ENCODE results near the gene SNAP23. TPM values are rescaled to one million over a fixed set of nuclear protein-coding genes. Genes with fewer than 3 reads are reported as not detected.

SNAP23 gene
- total RNA-seq, 4 donors from 2014 or later = 19.9 to 102 (median 70.7) TPM

DNA sequence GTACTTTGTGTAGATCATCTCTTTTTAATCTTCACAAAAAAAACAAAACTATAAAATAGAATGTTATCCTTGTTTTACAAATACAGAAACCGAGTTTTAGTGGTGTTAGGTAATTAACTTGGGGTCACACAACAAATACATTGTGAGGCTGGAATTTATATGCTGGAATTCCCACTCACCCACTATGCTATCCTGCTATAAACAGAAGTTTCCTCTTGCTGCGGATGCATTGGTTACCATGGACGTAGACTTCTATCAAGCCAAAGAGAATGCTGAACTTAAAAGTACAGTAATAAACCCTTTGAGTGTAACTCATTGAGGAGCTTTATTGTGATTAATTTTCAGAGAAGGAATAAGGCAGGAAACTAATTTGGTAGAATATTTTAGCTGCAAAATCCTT is 9.2 kb downstream of the SNAP23 start:
- no peak for DNase-seq
- Histone ChIP-seq H3K9me3 (no peaks in the 10 kb centered on the region), H3K4me3 (no peak overlapping the region), H3K4me1 (peaks cover 3 to 23% (median 19%) of the 10 kb centered on the region in 4 donors), H3K27ac (peak overlapping the region in 3 of 4 donors; percentile 13 to 41 (median 16)), H3K27me3 (no peaks in the 10 kb centered on the region), H3K36me3 (no peaks in the 10 kb centered on the region)
- intact Hi-C loops (cut with DNase I; ENCODE audit: low total_unique reads) = no loop called here
- 42 to 77% methylated on average over 3 of the region's 3 CpGs for WGBS, 2 donors (ENCODE audit: low coverage in 1 of 2)
- in situ Hi-C loops (cut with MboI; ENCODE audit: low pct_ligation_motif_present in 1 of 4, low pct_unique_long_range_greater_than_20kb in 1 of 4, low sequenced_read_pairs in 3 of 4) = no loop called here
- no peak for TF ChIP-seq POLR2A (IDR thresholded peaks at IDR 0.05)
- TF ChIP-seq POLR2AphosphoS5 (IDR thresholded peaks at IDR 0.05) = no peak
- no peak for TF ChIP-seq EP300 (IDR thresholded peaks at IDR 0.05; ENCODE audit: low read depth)
- TF ChIP-seq, protein P1, sequence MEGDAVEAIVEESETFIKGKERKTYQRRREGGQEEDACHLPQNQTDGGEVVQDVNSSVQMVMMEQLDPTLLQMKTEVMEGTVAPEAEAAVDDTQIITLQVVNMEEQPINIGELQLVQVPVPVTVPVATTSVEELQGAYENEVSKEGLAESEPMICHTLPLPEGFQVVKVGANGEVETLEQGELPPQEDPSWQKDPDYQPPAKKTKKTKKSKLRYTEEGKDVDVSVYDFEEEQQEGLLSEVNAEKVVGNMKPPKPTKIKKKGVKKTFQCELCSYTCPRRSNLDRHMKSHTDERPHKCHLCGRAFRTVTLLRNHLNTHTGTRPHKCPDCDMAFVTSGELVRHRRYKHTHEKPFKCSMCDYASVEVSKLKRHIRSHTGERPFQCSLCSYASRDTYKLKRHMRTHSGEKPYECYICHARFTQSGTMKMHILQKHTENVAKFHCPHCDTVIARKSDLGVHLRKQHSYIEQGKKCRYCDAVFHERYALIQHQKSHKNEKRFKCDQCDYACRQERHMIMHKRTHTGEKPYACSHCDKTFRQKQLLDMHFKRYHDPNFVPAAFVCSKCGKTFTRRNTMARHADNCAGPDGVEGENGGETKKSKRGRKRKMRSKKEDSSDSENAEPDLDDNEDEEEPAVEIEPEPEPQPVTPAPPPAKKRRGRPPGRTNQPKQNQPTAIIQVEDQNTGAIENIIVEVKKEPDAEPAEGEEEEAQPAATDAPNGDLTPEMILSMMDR (IDR thresholded peaks at IDR 0.05) = no peak

GRCh38 chr15:42507514-42507913 is 12.1 kb downstream of the SNAP23 start:
- in situ Hi-C loops (cut with MboI; ENCODE audit: low pct_ligation_motif_present in 1 of 4, low pct_unique_long_range_greater_than_20kb in 1 of 4, low sequenced_read_pairs in 3 of 4) (no loop called here), intact Hi-C loops (cut with DNase I; ENCODE audit: low total_unique reads) (no loop called here)
- Histone ChIP-seq H3K4me3 (no peak overlapping the region), H3K27me3 (no peaks in the 10 kb centered on the region), H3K9me3 (no peaks in the 10 kb centered on the region), H3K4me1 (peaks cover 0 to 12% (median 8%) of the 10 kb centered on the region in 4 donors), H3K27ac (peak overlapping the region in 1 of 4 donors; percentile 14), H3K36me3 (peaks cover 0 to 2% (median 0%) of the 10 kb centered on the region in 4 donors)
- TF ChIP-seq, protein P1 (IDR thresholded peaks at IDR 0.05) = no peak
- no peak for TF ChIP-seq POLR2AphosphoS5 (IDR thresholded peaks at IDR 0.05)
- no peak for TF ChIP-seq POLR2A (IDR thresholded peaks at IDR 0.05)
- no peak for TF ChIP-seq EP300 (IDR thresholded peaks at IDR 0.05; ENCODE audit: low read depth)
- WGBS, 2 donors (ENCODE audit: low coverage in 1 of 2) = 75 to 89% methylated on average over 3 to 4 of the region's 4 CpGs
- no peak for DNase-seq

DNA sequence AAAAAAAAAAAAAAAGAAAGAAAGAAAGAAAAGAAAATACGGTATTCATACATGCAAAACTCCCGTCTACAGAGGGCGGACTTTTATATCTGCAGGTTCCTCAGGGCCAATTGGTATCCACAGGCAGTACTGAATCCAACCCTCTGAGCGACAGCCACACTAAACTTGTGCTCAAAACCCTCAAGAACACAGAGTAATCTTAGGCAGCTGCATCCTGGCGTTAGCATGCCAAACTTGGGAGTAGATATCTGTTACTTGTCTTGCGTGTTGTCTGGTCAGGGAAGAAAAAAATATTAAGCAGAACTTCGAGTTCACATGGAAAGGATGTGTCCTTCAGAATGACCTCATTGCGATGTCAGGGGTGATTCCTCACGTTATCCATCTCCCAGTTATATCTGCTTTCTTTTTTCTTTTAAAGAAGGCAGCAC is 12.8 kb downstream of the SNAP23 start:
- no peaks in the 10 kb centered on the region for H3K27me3 ChIP-seq
- intact Hi-C loops (cut with DNase I; ENCODE audit: low total_unique reads) = no loop called here
- H3K4me1 ChIP-seq = peaks cover 0 to 12% (median 8%) of the 10 kb centered on the region in 4 donors

DNA sequence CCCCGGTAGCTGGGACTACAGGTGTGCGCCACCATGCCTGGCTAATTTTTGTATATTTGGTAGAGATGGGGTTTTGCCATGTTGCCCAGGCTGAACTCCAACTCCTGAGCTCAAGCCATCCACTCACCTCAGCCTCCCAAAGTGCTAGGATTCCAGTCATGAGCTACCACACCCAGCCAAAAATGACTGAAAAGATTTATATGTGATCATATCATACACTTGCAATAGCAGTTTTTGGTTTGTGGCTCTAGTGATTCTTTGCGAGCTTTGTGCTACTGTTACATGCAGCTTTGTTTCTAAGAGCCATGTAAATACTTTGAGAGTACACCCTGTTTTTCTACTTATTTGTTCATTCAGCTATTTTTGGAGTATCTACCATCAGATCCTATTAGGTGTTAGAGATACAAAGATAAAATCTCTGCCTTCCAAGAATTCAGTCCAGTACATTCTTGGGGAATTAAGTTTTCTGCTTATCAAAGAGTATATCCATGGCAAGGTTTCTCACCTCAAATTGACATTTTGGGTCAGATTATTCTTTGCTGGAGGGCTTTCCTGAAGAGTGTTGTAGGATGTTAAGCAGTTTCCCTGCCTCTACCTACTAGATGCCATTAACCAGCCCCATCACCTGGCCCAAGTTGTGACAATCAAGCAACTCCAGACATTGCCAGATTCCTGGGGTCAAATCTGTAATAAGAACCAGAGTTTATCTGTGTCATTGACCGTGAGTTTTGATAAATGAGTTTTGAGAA is 15.0 kb downstream of the SNAP23 start:
- H3K36me3 ChIP-seq = peaks cover 0 to 29% (median 0%) of the 10 kb centered on the region in 4 donors
- no peak for DNase-seq
- TF ChIP-seq, protein P1 (IDR thresholded peaks at IDR 0.05) = no peak
- TF ChIP-seq POLR2A (IDR thresholded peaks at IDR 0.05) (no peak), EP300 (IDR thresholded peaks at IDR 0.05; ENCODE audit: low read depth) (no peak), POLR2AphosphoS5 (IDR thresholded peaks at IDR 0.05) (no peak)
- intact Hi-C loops (cut with DNase I; ENCODE audit: low total_unique reads) = no loop called here
- 85 to 98% methylated on average over 3 to 4 of the region's 4 CpGs for WGBS, 2 donors (ENCODE audit: low coverage in 1 of 2)
- H3K4me3 ChIP-seq = no peak overlapping the region
- no peaks in the 10 kb centered on the region for H3K27me3 ChIP-seq
- H3K27ac ChIP-seq = no peak overlapping the region
- in situ Hi-C loops (cut with MboI; ENCODE audit: low pct_ligation_motif_present in 1 of 4, low pct_unique_long_range_greater_than_20kb in 1 of 4, low sequenced_read_pairs in 3 of 4) = no loop called here
- H3K9me3 ChIP-seq = no peaks in the 10 kb centered on the region
- H3K4me1 ChIP-seq = peaks cover 0 to 7% (median 1%) of the 10 kb centered on the region in 4 donors

More for the DNA sequence above, 12.8 kb downstream of the SNAP23 start:
- WGBS, 2 donors (ENCODE audit: low coverage in 1 of 2) = 56 to 74% methylated on average over 4 to 9 of the region's 9 CpGs
- DNase-seq = no peak
- in situ Hi-C loops (cut with MboI; ENCODE audit: low pct_ligation_motif_present in 1 of 4, low pct_unique_long_range_greater_than_20kb in 1 of 4, low sequenced_read_pairs in 3 of 4) = no loop called here
- Histone ChIP-seq H3K36me3 (peaks cover 0 to 8% (median 0%) of the 10 kb centered on the region in 4 donors), H3K27ac (peak overlapping the region in 2 of 4 donors; percentile 25 to 63), H3K4me3 (no peak overlapping the region), H3K9me3 (no peaks in the 10 kb centered on the region)
- TF ChIP-seq, protein P1 (IDR thresholded peaks at IDR 0.05) = no peak
- TF ChIP-seq POLR2AphosphoS5 (IDR thresholded peaks at IDR 0.05) = peak in 2 of 3 donors; percentile 15 to 29

Measured in transverse colon (tissue), 4 donors.